Measurements from ENCODE around the gene BCL10.

The BCL10 gene

GRCh38 chr1:85315789-85316188, 39.4 kb upstream of the BCL10 start:
- H3K27ac ChIP-seq (ENCODE audit: low read depth, low read length) = no peak overlapping the region
- no peaks in the 10 kb centered on the region for H3K27me3 ChIP-seq (ENCODE audit: control insufficient read depth in 1 of 2, insufficient read depth in 2 of 2, low read length in 2 of 2)
- no peaks in the 10 kb centered on the region for H3K9me3 ChIP-seq (ENCODE audit: low read length)
- no peak overlapping the region for H3K4me3 ChIP-seq (ENCODE audit: low read depth in 1 of 2, low read length in 2 of 2)
- peaks cover 16% of the 10 kb centered on the region for H3K4me1 ChIP-seq (ENCODE audit: insufficient read depth, low read length)
- H3K9ac ChIP-seq (ENCODE audit: low read length) = no peak overlapping the region
- H3K36me3 ChIP-seq (ENCODE audit: insufficient read depth, low read length) = no peaks in the 10 kb centered on the region

- H3K9ac ChIP-seq (ENCODE audit: low read length) = no peak overlapping the region
- H3K27me3 ChIP-seq (ENCODE audit: control insufficient read depth in 1 of 2, insufficient read depth in 2 of 2, low read length in 2 of 2) = no peaks in the 10 kb centered on the region
- H3K36me3 ChIP-seq (ENCODE audit: insufficient read depth, low read length) = no peaks in the 10 kb centered on the region
- H3K4me3 ChIP-seq (ENCODE audit: low read depth in 1 of 2, low read length in 2 of 2) = no peak overlapping the region
- no peak overlapping the region for H3K27ac ChIP-seq (ENCODE audit: low read depth, low read length)
- peaks cover 16% of the 10 kb centered on the region for H3K4me1 ChIP-seq (ENCODE audit: insufficient read depth, low read length)
- no peaks in the 10 kb centered on the region for H3K9me3 ChIP-seq (ENCODE audit: low read length)
Measured at GRCh38 chr1:85314726-85315125, 38.3 kb upstream of the BCL10 start.

GRCh38 chr1:85313888-85314696, 37.7 kb upstream of the BCL10 start:
- Histone ChIP-seq H3K27me3 (ENCODE audit: control insufficient read depth in 1 of 2, insufficient read depth in 2 of 2, low read length in 2 of 2) (no peaks in the 10 kb centered on the region), H3K4me3 (ENCODE audit: low read depth in 1 of 2, low read length in 2 of 2) (no peak overlapping the region), H3K9ac (ENCODE audit: low read length) (no peak overlapping the region), H3K9me3 (ENCODE audit: low read length) (no peaks in the 10 kb centered on the region), H3K36me3 (ENCODE audit: insufficient read depth, low read length) (no peaks in the 10 kb centered on the region), H3K4me1 (ENCODE audit: insufficient read depth, low read length) (peaks cover 16% of the 10 kb centered on the region), H3K27ac (ENCODE audit: low read depth, low read length) (no peak overlapping the region)

GRCh38 chr1:85311818-85312217, 35.4 kb upstream of the BCL10 start:
- no peaks in the 10 kb centered on the region for H3K9me3 ChIP-seq (ENCODE audit: low read length)
- H3K9ac ChIP-seq (ENCODE audit: low read length) = no peak overlapping the region
- peaks cover 25% of the 10 kb centered on the region for H3K4me1 ChIP-seq (ENCODE audit: insufficient read depth, low read length)
- H3K36me3 ChIP-seq (ENCODE audit: insufficient read depth, low read length) = no peaks in the 10 kb centered on the region
- no peaks in the 10 kb centered on the region for H3K27me3 ChIP-seq (ENCODE audit: control insufficient read depth in 1 of 2, insufficient read depth in 2 of 2, low read length in 2 of 2)
- H3K27ac ChIP-seq (ENCODE audit: low read depth, low read length) = no peak overlapping the region
- H3K4me3 ChIP-seq (ENCODE audit: low read depth in 1 of 2, low read length in 2 of 2) = no peak overlapping the region

GRCh38 chr1:85308833-85309350, 32.5 kb upstream of the BCL10 start:
- Histone ChIP-seq H3K36me3 (ENCODE audit: insufficient read depth, low read length) (no peaks in the 10 kb centered on the region), H3K27ac (ENCODE audit: low read depth, low read length) (no peak overlapping the region), H3K9ac (ENCODE audit: low read length) (no peak overlapping the region), H3K4me3 (ENCODE audit: low read depth in 1 of 2, low read length in 2 of 2) (no peak overlapping the region), H3K9me3 (ENCODE audit: low read length) (no peaks in the 10 kb centered on the region), H3K27me3 (ENCODE audit: control insufficient read depth in 1 of 2, insufficient read depth in 2 of 2, low read length in 2 of 2) (no peaks in the 10 kb centered on the region), H3K4me1 (ENCODE audit: insufficient read depth, low read length) (peaks cover 15% of the 10 kb centered on the region)

- H3K9ac ChIP-seq (ENCODE audit: low read length) = no peak overlapping the region
- no peaks in the 10 kb centered on the region for H3K9me3 ChIP-seq (ENCODE audit: low read length)
- no peaks in the 10 kb centered on the region for H3K27me3 ChIP-seq (ENCODE audit: control insufficient read depth in 1 of 2, insufficient read depth in 2 of 2, low read length in 2 of 2)
- H3K27ac ChIP-seq (ENCODE audit: low read depth, low read length) = no peak overlapping the region
- H3K4me3 ChIP-seq (ENCODE audit: low read depth in 1 of 2, low read length in 2 of 2) = no peak overlapping the region
- no peaks in the 10 kb centered on the region for H3K36me3 ChIP-seq (ENCODE audit: insufficient read depth, low read length)
- H3K4me1 ChIP-seq (ENCODE audit: insufficient read depth, low read length) = peaks cover 10% of the 10 kb centered on the region
Measured at GRCh38 chr1:85307987-85308832, 31.8 kb upstream of the BCL10 start.

GRCh38 chr1:85306236-85306635, 29.8 kb upstream of the BCL10 start:
- no peak overlapping the region for H3K9ac ChIP-seq (ENCODE audit: low read length)
- peaks cover 10% of the 10 kb centered on the region for H3K4me1 ChIP-seq (ENCODE audit: insufficient read depth, low read length)
- H3K9me3 ChIP-seq (ENCODE audit: low read length) = no peaks in the 10 kb centered on the region
- H3K27me3 ChIP-seq (ENCODE audit: control insufficient read depth in 1 of 2, insufficient read depth in 2 of 2, low read length in 2 of 2) = no peaks in the 10 kb centered on the region
- no peak overlapping the region for H3K27ac ChIP-seq (ENCODE audit: low read depth, low read length)
- no peak overlapping the region for H3K4me3 ChIP-seq (ENCODE audit: low read depth in 1 of 2, low read length in 2 of 2)
- no peaks in the 10 kb centered on the region for H3K36me3 ChIP-seq (ENCODE audit: insufficient read depth, low read length)

- Histone ChIP-seq H3K9me3 (ENCODE audit: low read length) (no peaks in the 10 kb centered on the region), H3K27me3 (ENCODE audit: control insufficient read depth in 1 of 2, insufficient read depth in 2 of 2, low read length in 2 of 2) (no peaks in the 10 kb centered on the region), H3K27ac (ENCODE audit: low read depth, low read length) (no peak overlapping the region), H3K4me1 (ENCODE audit: insufficient read depth, low read length) (peaks cover 9% of the 10 kb centered on the region), H3K4me3 (ENCODE audit: low read depth in 1 of 2, low read length in 2 of 2) (no peak overlapping the region), H3K36me3 (ENCODE audit: insufficient read depth, low read length) (no peaks in the 10 kb centered on the region), H3K9ac (ENCODE audit: low read length) (no peak overlapping the region)
Measured at GRCh38 chr1:85303440-85304162, 27.2 kb upstream of the BCL10 start.

GRCh38 chr1:85300140-85300539, 23.7 kb upstream of the BCL10 start:
- Histone ChIP-seq H3K4me3 (ENCODE audit: low read depth in 1 of 2, low read length in 2 of 2) (no peak overlapping the region), H3K27ac (ENCODE audit: low read depth, low read length) (no peak overlapping the region), H3K9me3 (ENCODE audit: low read length) (no peaks in the 10 kb centered on the region)

GRCh38 chr1:85297855-85298629, 21.6 kb upstream of the BCL10 start:
- Histone ChIP-seq H3K27me3 (ENCODE audit: control insufficient read depth in 1 of 2, insufficient read depth in 2 of 2, low read length in 2 of 2) (no peaks in the 10 kb centered on the region), H3K9me3 (ENCODE audit: low read length) (no peaks in the 10 kb centered on the region), H3K4me1 (ENCODE audit: insufficient read depth, low read length) (peaks cover 17% of the 10 kb centered on the region), H3K4me3 (ENCODE audit: low read depth in 1 of 2, low read length in 2 of 2) (peak overlapping the region in 1 of 2 donors; percentile 0), H3K9ac (ENCODE audit: low read length) (no peak overlapping the region), H3K36me3 (ENCODE audit: insufficient read depth, low read length) (no peaks in the 10 kb centered on the region), H3K27ac (ENCODE audit: low read depth, low read length) (peak overlapping the region; percentile 66)

More at GRCh38 chr1:85300140-85300539, 23.7 kb upstream of the BCL10 start:
- H3K36me3 ChIP-seq (ENCODE audit: insufficient read depth, low read length) = no peaks in the 10 kb centered on the region
- H3K9ac ChIP-seq (ENCODE audit: low read length) = no peak overlapping the region
- H3K27me3 ChIP-seq (ENCODE audit: control insufficient read depth in 1 of 2, insufficient read depth in 2 of 2, low read length in 2 of 2) = no peaks in the 10 kb centered on the region
- peaks cover 17% of the 10 kb centered on the region for H3K4me1 ChIP-seq (ENCODE audit: insufficient read depth, low read length)
